ENCODE measurements around the gene MYO18A. TPM values are rescaled to one million over a fixed set of nuclear protein-coding genes. Genes with fewer than 3 reads are reported as not detected.

The MYO18A gene
- total and polyA plus RNA-seq, 2 experiments from 2014 or later = 16.0 to 30.5 TPM

DNA sequence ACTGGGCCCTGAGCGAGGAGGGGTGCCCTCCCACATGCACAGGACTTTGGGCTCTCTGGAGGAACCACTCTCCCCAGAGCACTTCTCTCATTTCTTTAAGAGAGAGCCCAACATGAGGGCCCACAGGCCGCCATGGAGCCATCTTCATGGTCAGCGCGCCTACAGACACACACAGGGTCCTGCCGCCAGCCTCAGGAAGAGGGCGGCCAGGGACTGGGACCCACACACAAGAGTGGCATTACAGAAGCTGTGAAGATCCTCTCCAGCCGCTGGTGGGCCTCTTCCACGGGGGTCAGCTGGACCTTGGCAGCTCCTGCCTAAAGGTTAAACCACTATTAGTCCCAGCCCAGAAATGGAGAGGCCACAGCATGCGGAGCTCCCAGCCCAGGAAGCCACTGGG lies 54.5 kb downstream of the MYO18A start:
- Histone ChIP-seq H3K9me2 (ENCODE audit: insufficient read depth) (no peaks in the 10 kb centered on the region), H3K79me2 (ENCODE audit: insufficient read depth) (peaks cover 34% of the 10 kb centered on the region), H3K4me2 (ENCODE audit: unreplicated experiment) (no peak overlapping the region), H3K4me1 (ENCODE audit: insufficient read depth) (peaks cover under 1% of the 10 kb centered on the region; the same call in 1 of the 2 replicates), H3K9me3 (ENCODE audit: low read depth) (no peaks in the 10 kb centered on the region), H3K36me3 (ENCODE audit: low read depth) (no peaks in the 10 kb centered on the region), H3K9ac (no peak overlapping the region), H3K4me3 (no peak overlapping the region), H4K20me1 (ENCODE audit: insufficient read depth) (no peaks in the 10 kb centered on the region), H2AFZ (no peak overlapping the region), H3K27ac (no peak overlapping the region), H3K27me3 (replicated peaks; ENCODE audit: insufficient read depth) (no peaks in the 10 kb centered on the region), H3F3A (ENCODE audit: insufficient read depth) (0 out of 2 replicates have a peak, but pooled peaks cover 1% of the 10 kb centered on the region)
- no peak for TF ChIP-seq EZH2phosphoT487 (IDR thresholded peaks at IDR 0.05; ENCODE audit: insufficient read depth, low read depth)
- no peak for TF ChIP-seq EZH2 (IDR thresholded peaks at IDR 0.05; ENCODE audit: insufficient read depth, poor library complexity, severe bottlenecking)
- in situ Hi-C loops (cut with MboI) = no loop called here
- 90 to 94% methylated on average over 9 of the region's 9 CpGs for WGBS, 2 experiments (ENCODE audit: low coverage in 1 of 2, low lambda C conversion rate in 2 of 2, missing lambda C conversion rate in 2 of 2)
- DNase-seq = no peak

DNA sequence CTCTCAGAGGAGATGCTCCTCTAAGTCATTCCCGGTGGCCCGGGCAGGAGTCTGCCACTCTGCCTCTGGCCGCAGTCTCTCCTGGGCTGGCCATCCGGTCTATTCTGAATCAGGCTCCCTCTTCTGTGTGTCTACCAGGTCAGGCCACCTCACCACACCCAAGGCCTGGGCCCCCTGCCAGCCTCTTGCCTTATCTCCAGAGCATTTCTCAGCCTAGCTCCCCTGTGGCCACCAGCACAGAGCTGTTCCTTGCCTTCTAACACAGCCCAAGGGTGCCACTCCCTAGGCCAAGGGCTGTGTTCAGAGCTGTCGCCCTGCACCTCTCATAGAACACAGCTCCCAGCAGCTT lies 55.3 kb downstream of the MYO18A start:
- H3K9ac ChIP-seq = no peak overlapping the region
- H3K4me2 ChIP-seq (ENCODE audit: unreplicated experiment) = no peak overlapping the region
- in situ Hi-C loops (cut with MboI) = no loop called here
- 0 out of 2 replicates have a peak, but pooled peaks cover 29% of the 10 kb centered on the region for H3K79me2 ChIP-seq (ENCODE audit: insufficient read depth)
- no peak overlapping the region for H3K4me3 ChIP-seq
- H4K20me1 ChIP-seq (ENCODE audit: insufficient read depth) = no peaks in the 10 kb centered on the region
- no peak for DNase-seq
- no peaks in the 10 kb centered on the region for H3K36me3 ChIP-seq (ENCODE audit: low read depth)
- H3K9me3 ChIP-seq (ENCODE audit: low read depth) = no peaks in the 10 kb centered on the region
- H2AFZ ChIP-seq = no peak overlapping the region
- H3K9me2 ChIP-seq (ENCODE audit: insufficient read depth) = no peaks in the 10 kb centered on the region
- no peaks in the 10 kb centered on the region for H3K27me3 ChIP-seq (replicated peaks; ENCODE audit: insufficient read depth)
- WGBS, 2 experiments (ENCODE audit: low coverage in 1 of 2, low lambda C conversion rate in 2 of 2, missing lambda C conversion rate in 2 of 2) = 86 to 89% methylated on average over 5 of the region's 5 CpGs
- TF ChIP-seq EZH2 (IDR thresholded peaks at IDR 0.05; ENCODE audit: insufficient read depth, poor library complexity, severe bottlenecking) (no peak), EZH2phosphoT487 (IDR thresholded peaks at IDR 0.05; ENCODE audit: insufficient read depth, low read depth) (no peak)
- H3K4me1 ChIP-seq (ENCODE audit: insufficient read depth) = no peaks in the 10 kb centered on the region
- no peak overlapping the region for H3K27ac ChIP-seq
- H3F3A ChIP-seq (ENCODE audit: insufficient read depth) = no peaks in the 10 kb centered on the region

DNA sequence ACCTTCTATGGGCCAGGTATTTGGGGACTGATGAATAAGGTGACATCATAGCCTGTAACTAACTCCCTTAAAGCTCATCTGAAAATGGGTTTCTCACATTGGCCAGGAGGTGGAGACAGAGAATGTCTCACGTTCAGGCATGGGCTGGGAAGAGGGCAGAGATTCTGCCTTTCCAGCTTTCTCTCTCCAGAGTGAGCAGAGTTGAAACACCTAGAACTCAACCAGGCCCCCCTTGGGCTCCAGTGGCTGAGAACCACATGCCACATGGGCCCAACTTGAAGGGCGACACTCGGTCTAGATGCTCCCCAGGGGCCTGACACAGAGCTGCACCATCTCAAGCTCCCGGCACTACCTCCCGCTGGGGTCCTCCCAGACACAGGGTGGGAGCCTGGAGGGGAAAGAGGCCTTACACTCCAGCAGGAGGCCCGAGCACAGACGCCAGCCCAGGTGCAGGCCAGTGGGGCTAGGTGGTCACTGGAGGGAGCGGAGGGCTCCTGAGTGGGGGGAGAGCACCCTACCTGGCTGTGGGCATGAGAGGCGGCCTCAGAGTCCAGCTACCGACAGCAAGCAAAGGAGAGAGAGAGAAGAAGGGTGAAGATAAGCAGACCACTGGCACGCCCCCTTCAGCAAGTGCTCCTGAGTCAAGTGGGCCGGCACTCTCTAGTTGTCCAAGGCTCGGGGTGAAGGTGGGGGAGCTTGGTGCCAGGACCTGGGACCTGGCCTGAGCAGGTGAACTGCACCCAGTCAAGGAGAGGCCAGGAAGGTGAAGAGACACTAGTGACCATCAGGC lies 55.9 kb downstream of the MYO18A start:
- 63 to 65% methylated on average over 13 of the region's 13 CpGs for WGBS, 2 experiments (ENCODE audit: low coverage in 1 of 2, low lambda C conversion rate in 2 of 2, missing lambda C conversion rate in 2 of 2)

DNA sequence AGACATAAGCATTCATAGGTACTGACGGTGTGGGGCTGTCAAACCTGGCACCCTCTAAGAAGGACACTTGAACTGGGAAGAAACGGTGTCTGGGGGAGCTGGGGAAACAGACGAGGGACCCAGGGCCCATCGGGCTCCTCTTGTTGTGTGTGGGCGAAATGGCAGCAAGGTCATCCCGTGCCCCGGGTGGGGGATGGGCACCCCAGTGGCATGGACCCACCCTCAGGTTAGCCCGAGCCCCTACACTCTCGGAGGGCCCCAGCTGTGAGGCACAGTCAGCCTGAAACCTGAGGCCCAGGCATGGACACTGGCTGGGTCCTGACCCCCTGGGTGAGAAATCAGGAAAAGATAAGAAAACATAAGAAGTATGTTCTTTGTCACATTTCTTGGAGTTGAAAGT lies 57.1 kb downstream of the MYO18A start:
- Histone ChIP-seq H3K27ac (no peak overlapping the region), H3F3A (ENCODE audit: insufficient read depth) (no peaks in the 10 kb centered on the region), H3K4me3 (no peak overlapping the region), H2AFZ (no peak overlapping the region), H3K9me2 (ENCODE audit: insufficient read depth) (no peaks in the 10 kb centered on the region), H3K9me3 (ENCODE audit: low read depth) (no peaks in the 10 kb centered on the region), H3K79me2 (ENCODE audit: insufficient read depth) (0 out of 2 replicates have a peak, but pooled peaks cover 16% of the 10 kb centered on the region), H4K20me1 (ENCODE audit: insufficient read depth) (no peaks in the 10 kb centered on the region), H3K27me3 (replicated peaks; ENCODE audit: insufficient read depth) (no peaks in the 10 kb centered on the region), H3K4me1 (ENCODE audit: insufficient read depth) (no peaks in the 10 kb centered on the region), H3K9ac (no peak overlapping the region), H3K36me3 (ENCODE audit: low read depth) (no peaks in the 10 kb centered on the region), H3K4me2 (ENCODE audit: unreplicated experiment) (no peak overlapping the region)
- no peak for DNase-seq
- TF ChIP-seq EZH2phosphoT487 (IDR thresholded peaks at IDR 0.05; ENCODE audit: insufficient read depth, low read depth) (no peak), EZH2 (IDR thresholded peaks at IDR 0.05; ENCODE audit: insufficient read depth, poor library complexity, severe bottlenecking) (no peak)
- WGBS, 2 experiments (ENCODE audit: low coverage in 1 of 2, low lambda C conversion rate in 2 of 2, missing lambda C conversion rate in 2 of 2) = 81 to 86% methylated on average over 9 of the region's 9 CpGs
- in situ Hi-C loops (cut with MboI) = no loop called here

More for the DNA sequence above, 55.9 kb downstream of the MYO18A start:
- Histone ChIP-seq H3K4me2 (ENCODE audit: unreplicated experiment) (no peak overlapping the region), H3K36me3 (ENCODE audit: low read depth) (no peaks in the 10 kb centered on the region), H2AFZ (no peak overlapping the region), H3K79me2 (ENCODE audit: insufficient read depth) (0 out of 2 replicates have a peak, but pooled peaks cover 23% of the 10 kb centered on the region), H3K9me3 (ENCODE audit: low read depth) (no peaks in the 10 kb centered on the region), H3K27me3 (replicated peaks; ENCODE audit: insufficient read depth) (no peaks in the 10 kb centered on the region), H3F3A (ENCODE audit: insufficient read depth) (no peaks in the 10 kb centered on the region), H3K27ac (no peak overlapping the region), H4K20me1 (ENCODE audit: insufficient read depth) (no peaks in the 10 kb centered on the region), H3K4me1 (ENCODE audit: insufficient read depth) (no peaks in the 10 kb centered on the region), H3K4me3 (no peak overlapping the region), H3K9ac (no peak overlapping the region), H3K9me2 (ENCODE audit: insufficient read depth) (no peaks in the 10 kb centered on the region)
- in situ Hi-C loops (cut with MboI) = no loop called here
- TF ChIP-seq EZH2 (IDR thresholded peaks at IDR 0.05; ENCODE audit: insufficient read depth, poor library complexity, severe bottlenecking) (no peak), EZH2phosphoT487 (IDR thresholded peaks at IDR 0.05; ENCODE audit: insufficient read depth, low read depth) (no peak)
- DNase-seq = peak; percentile 89
